Osteoblast (primary cell): ENCODE data around the gene KDM5D. TPM values are rescaled to one million over a fixed set of nuclear protein-coding genes. Genes with fewer than 3 reads are reported as not detected.

ENCODE experiments used
- DNase-seq: peaks from one replicate; pipeline ENCODE4 v3.0.0; 2011; ENCODE audit warnings: low spot score, mixed read lengths; ENCODE audit not compliant: insufficient read length; ENCODE audit errors: missing footprints
- H2AFZ ChIP-seq: 2 replicates; pipeline ENCODE4 v1.6.0; 2011; ENCODE audit warnings: mild to moderate bottlenecking, low read length
- H3K27ac ChIP-seq: 2 replicates; pipeline ENCODE4 v1.5.1; 2011; ENCODE audit warnings: mild to moderate bottlenecking, low read depth, low read length, moderate library complexity
- H3K27me3 ChIP-seq: 2 replicates; pipeline ENCODE4 v1.6.0; 2012; ENCODE audit warnings: mild to moderate bottlenecking, control low read depth, inconsistent platforms, low read length, moderate library complexity; ENCODE audit not compliant: insufficient read depth
- H3K36me3 ChIP-seq: 2 replicates; pipeline ENCODE4 v1.5.1; 2011; ENCODE audit warnings: mild to moderate bottlenecking, low read length, control low read depth, moderate library complexity; ENCODE audit not compliant: insufficient read depth
- H3K4me1 ChIP-seq: 2 replicates; pipeline ENCODE4 v1.5.1; 2011; ENCODE audit warnings: mild to moderate bottlenecking, low read length, control low read depth, moderate library complexity; ENCODE audit not compliant: insufficient read depth
- H3K4me2 ChIP-seq: 2 replicates; pipeline ENCODE4 v1.6.0; 2011; ENCODE audit warnings: mild to moderate bottlenecking, low read length; ENCODE audit not compliant: insufficient read depth
- H3K4me3 ChIP-seq: fragments of 200-600 bp; sonication (generic); 3 replicates; pipeline ENCODE4 v1.5.1; 2012; ENCODE audit warnings: mild to moderate bottlenecking, low read length, inconsistent platforms; ENCODE audit not compliant: insufficient read depth
- H3K79me2 ChIP-seq: 2 replicates; pipeline ENCODE4 v1.6.0; 2012; ENCODE audit warnings: mild to moderate bottlenecking, low read length, control low read depth, inconsistent platforms; ENCODE audit not compliant: insufficient read depth
- H3K9me3 ChIP-seq: 2 replicates; pipeline ENCODE4 v1.5.1; 2011; ENCODE audit warnings: low read depth, low read length, control low read depth
- H4K20me1 ChIP-seq: 2 replicates; pipeline ENCODE4 v1.6.0; 2012; ENCODE audit warnings: mild to moderate bottlenecking, low read length, control low read depth; ENCODE audit not compliant: insufficient read depth
- CTCF ChIP-seq: IDR thresholded peaks from 2 replicates; pipeline ENCODE4 v1.5.1; 2011; ENCODE audit warnings: mild to moderate bottlenecking, low read depth, low read length, moderate library complexity; ENCODE audit errors: extremely low read depth
- total RNA-seq: library from RNA; depleted of rRNA; stranded (reverse); fragments of >200 nt; gene quantifications from 2 replicates; pipeline ENCODE4 v1.2.3, GENCODE V29; 2012

The KDM5D gene
- total RNA-seq, 1 donor = 35.8 TPM

GRCh38 chrY:19734425-19734824 is 10.1 kb downstream of the KDM5D start:
- H3K27ac ChIP-seq = no peak overlapping the region
- no peak for DNase-seq

GRCh38 chrY:19717950-19718349 is 26.6 kb downstream of the KDM5D start:
- Histone ChIP-seq H3K4me3 (no peak overlapping the region), H3K27me3 (no peaks in the 10 kb centered on the region), H4K20me1 (no peaks in the 10 kb centered on the region), H3K79me2 (no peaks in the 10 kb centered on the region), H2AFZ (no peak overlapping the region), H3K36me3 (no peaks in the 10 kb centered on the region), H3K4me2 (no peak overlapping the region), H3K9me3 (no peaks in the 10 kb centered on the region), H3K4me1 (no peaks in the 10 kb centered on the region), H3K27ac (no peak overlapping the region)
- no peak for DNase-seq
- TF ChIP-seq CTCF = no peak

More at GRCh38 chrY:19734425-19734824, 10.1 kb downstream of the KDM5D start:
- H3K9me3 ChIP-seq = no peaks in the 10 kb centered on the region
- H3K36me3 ChIP-seq = no peaks in the 10 kb centered on the region
- no peaks in the 10 kb centered on the region for H3K79me2 ChIP-seq
- no peaks in the 10 kb centered on the region for H3K4me1 ChIP-seq
- no peaks in the 10 kb centered on the region for H3K27me3 ChIP-seq
- no peak overlapping the region for H2AFZ ChIP-seq
- TF ChIP-seq CTCF = no peak
- no peak overlapping the region for H3K4me3 ChIP-seq
- H4K20me1 ChIP-seq = no peaks in the 10 kb centered on the region
- H3K4me2 ChIP-seq = no peak overlapping the region

- H3K4me3 ChIP-seq = no peak overlapping the region
- DNase-seq = no peak
- no peaks in the 10 kb centered on the region for H3K36me3 ChIP-seq
- H4K20me1 ChIP-seq = no peaks in the 10 kb centered on the region
- H3K27me3 ChIP-seq = no peaks in the 10 kb centered on the region
- no peak overlapping the region for H3K4me2 ChIP-seq
- H3K9me3 ChIP-seq = no peaks in the 10 kb centered on the region
- H3K27ac ChIP-seq = no peak overlapping the region
- TF ChIP-seq CTCF = no peak
- H3K79me2 ChIP-seq = no peaks in the 10 kb centered on the region
- H3K4me1 ChIP-seq = no peaks in the 10 kb centered on the region
- no peak overlapping the region for H2AFZ ChIP-seq
These were observed 27.4 kb downstream of the KDM5D start for GRCh38 chrY:19717146-19717545.

GRCh38 chrY:19715226-19715625 is 29.3 kb downstream of the KDM5D start:
- Histone ChIP-seq H3K79me2 (no peaks in the 10 kb centered on the region), H3K27me3 (no peaks in the 10 kb centered on the region), H2AFZ (no peak overlapping the region), H4K20me1 (no peaks in the 10 kb centered on the region), H3K4me3 (no peak overlapping the region), H3K9me3 (no peaks in the 10 kb centered on the region), H3K4me1 (no peaks in the 10 kb centered on the region), H3K4me2 (no peak overlapping the region), H3K36me3 (no peaks in the 10 kb centered on the region), H3K27ac (no peak overlapping the region)
- no peak for TF ChIP-seq CTCF
- DNase-seq = no peak
